Measurements from ENCODE around the gene IFI16. TPM values are rescaled to one million over a fixed set of nuclear protein-coding genes. Genes with fewer than 3 reads are reported as not detected.

The IFI16 gene
- polyA plus RNA-seq, 3 donors = 64.8 to 99.7 (median 80.1) TPM

GRCh38 chr1:159084867-159085266, 75.2 kb downstream of the IFI16 start:
- Histone ChIP-seq H3K4me3 (replicated peaks in 1 of 3; ENCODE audit: low read depth in 2 of 3, low read length in 3 of 3) (peak overlapping the region in 1 of 3 experiments; percentile 41), H3K79me2 (ENCODE audit: insufficient read depth, low read length) (no peaks in the 10 kb centered on the region), H3K9ac (ENCODE audit: insufficient read depth, low read length, poor library complexity, severe bottlenecking) (no peak overlapping the region), H3K27ac (ENCODE audit: low read depth in 1 of 2, low read length in 2 of 2) (peak overlapping the region; percentile 78 to 80), H2AFZ (ENCODE audit: insufficient read depth, low read depth, low read length, poor library complexity, severe bottlenecking) (no peak overlapping the region), H4K20me1 (ENCODE audit: insufficient read depth, low read length) (no peaks in the 10 kb centered on the region), H3K27me3 (ENCODE audit: control insufficient read depth in 2 of 2, insufficient read depth in 2 of 2, low read length in 2 of 2) (no peaks in the 10 kb centered on the region), H3K9me3 (replicated peaks in 1 of 2; ENCODE audit: control insufficient read depth in 1 of 2, insufficient read depth in 1 of 2, low read length in 2 of 2) (no peaks in the 10 kb centered on the region), H3K4me2 (replicated peaks; ENCODE audit: extremely low read depth, low read length, poor library complexity, severe bottlenecking) (peak overlapping the region; percentile 39), H3K4me1 (ENCODE audit: control insufficient read depth in 1 of 2, insufficient read depth in 2 of 2, low read length in 2 of 2) (peaks cover 64 to 77% of the 10 kb centered on the region in 2 donors), H3K36me3 (replicated peaks in 1 of 2; ENCODE audit: control insufficient read depth in 1 of 2, insufficient read depth in 2 of 2, low read length in 2 of 2) (no peaks in the 10 kb centered on the region)
- no peak overlapping the region for H3K4me3 Mint-ChIP-seq
- no peak for TF ChIP-seq CTCF (IDR thresholded peaks at IDR 0.05)
- peak; percentile 65 to 94 (median 89) for DNase-seq
- intact Hi-C loops (cut with micrococcal nuclease) = loop anchor here in 1 of 2 donors (10.0 kb wide), 1 partner anchor 900 kb away; the partner anchor contains the start of gene CD1D
- H3K4me1 Mint-ChIP-seq = peaks cover 43% of the 10 kb centered on the region
- H3K9me3 Mint-ChIP-seq = peaks cover 0 to 3% (median 0%) of the 10 kb centered on the region in 7 donors
- H3K36me3 Mint-ChIP-seq = peaks cover 3% of the 10 kb centered on the region in 2 donors
- no peak overlapping the region for H3K27ac Mint-ChIP-seq
- WGBS (ENCODE audit: insufficient coverage) = 13% methylated on average over 3 of the region's 3 CpGs
- no peaks in the 10 kb centered on the region for H3K27me3 Mint-ChIP-seq (ENCODE audit: low read depth in 3 of 3)

- Histone ChIP-seq H3K27ac (ENCODE audit: low read depth in 1 of 2, low read length in 2 of 2) (peak overlapping the region; percentile 21 to 86), H3K36me3 (replicated peaks in 1 of 2; ENCODE audit: control insufficient read depth in 1 of 2, insufficient read depth in 2 of 2, low read length in 2 of 2) (no peaks in the 10 kb centered on the region), H4K20me1 (ENCODE audit: insufficient read depth, low read length) (no peaks in the 10 kb centered on the region), H3K9ac (ENCODE audit: insufficient read depth, low read length, poor library complexity, severe bottlenecking) (no peak overlapping the region), H3K27me3 (ENCODE audit: control insufficient read depth in 2 of 2, insufficient read depth in 2 of 2, low read length in 2 of 2) (no peaks in the 10 kb centered on the region), H2AFZ (ENCODE audit: insufficient read depth, low read depth, low read length, poor library complexity, severe bottlenecking) (no peak overlapping the region), H3K79me2 (ENCODE audit: insufficient read depth, low read length) (no peaks in the 10 kb centered on the region), H3K9me3 (replicated peaks in 1 of 2; ENCODE audit: control insufficient read depth in 1 of 2, insufficient read depth in 1 of 2, low read length in 2 of 2) (no peaks in the 10 kb centered on the region), H3K4me2 (replicated peaks; ENCODE audit: extremely low read depth, low read length, poor library complexity, severe bottlenecking) (no peak overlapping the region), H3K4me1 (ENCODE audit: control insufficient read depth in 1 of 2, insufficient read depth in 2 of 2, low read length in 2 of 2) (peaks cover 89 to 100% of the 10 kb centered on the region in 2 donors), H3K4me3 (replicated peaks in 1 of 3; ENCODE audit: low read depth in 2 of 3, low read length in 3 of 3) (no peak overlapping the region)
- WGBS (ENCODE audit: insufficient coverage) = 0% methylated on average over 1 of the region's 2 CpGs
- peak in 2 of 3 donors; percentile 51 to 72 for DNase-seq
- TF ChIP-seq CTCF (IDR thresholded peaks at IDR 0.05) = no peak
- Mint-ChIP-seq H3K4me3 (no peak overlapping the region), H3K36me3 (peaks cover 2 to 3% of the 10 kb centered on the region in 2 donors), H3K27me3 (ENCODE audit: low read depth in 3 of 3) (peaks cover 0 to 2% (median 1%) of the 10 kb centered on the region in 3 donors), H3K9me3 (peaks cover 0 to 3% (median 0%) of the 10 kb centered on the region in 7 donors), H3K27ac (peak overlapping the region; percentile 74 to 98 (median 80)), H3K4me1 (peaks cover 58% of the 10 kb centered on the region)
- intact Hi-C loops (cut with micrococcal nuclease) = loop anchor here in 1 of 2 donors (10.0 kb wide), 1 partner anchor 903 kb away; the partner anchor contains the start of gene CD1D
Observed at GRCh38 chr1:159088050-159088449, 78.3 kb downstream of the IFI16 start.
